Loucy (cell line): ENCODE results near the gene HLF.

Source experiments
- CTCF ChIP-seq: fragments of 200-600 bp; sonication (generic); conservative IDR thresholded peaks from 2 replicates; pipeline ENCODE4 v1.5.1; 2014; ENCODE audit warnings: mild to moderate bottlenecking, antibody characterized with exemption, low read length
- EZH2phosphoT487 ChIP-seq: fragments of 200-600 bp; IDR thresholded peaks from 2 replicates; pipeline ENCODE4 v1.6.1; 2018; ENCODE audit warnings: antibody characterized with exemption, mild to moderate bottlenecking, moderate library complexity, borderline replicate concordance

GRCh38 chr17:55299162-55299838 lies 34.5 kb downstream of the HLF start:
- no peak for TF ChIP-seq CTCF
- TF ChIP-seq EZH2phosphoT487, result no peak
